MCF 10A (cell line): Measurements from ENCODE around the gene RHCE. TPM values are rescaled to one million over a fixed set of nuclear protein-coding genes. Genes with fewer than 3 reads are reported as not detected.
A peak's percentile ranks its signal among the peaks of the same experiment; 100 is the strongest.

Source experiments
- BruUV-seq: library from RNA; stranded (reverse); fragments of 400-500 nt; replicated peaks from 2 replicates; lab custom pipeline; 2021; lab: Mats Ljungman, UMichigan
- CTCF ChIA-PET: fragments of 300-600 bp; sonication (Branson Sonifier 250); formaldehyde crosslinking; extraction: SDS; loops from one replicate; lab custom pipeline; 2021; ENCODE audit warnings: antibody characterized with exemption, inconsistent platforms; lab: Yijun Ruan, JAX
- POLR2A ChIA-PET: fragments of 300-600, 350-650 bp; sonication (Branson Sonifier 250); formaldehyde crosslinking; extraction: SDS; loops from one replicate; lab custom pipeline; 2020; ENCODE audit warnings: antibody characterized with exemption, inconsistent platforms; lab: Yijun Ruan, JAX
- DNase-seq: peaks from one replicate; pipeline ENCODE4 v3.0.0-alpha.2; 2018; ENCODE audit not compliant: unreplicated experiment
- H3K27ac Mint-ChIP-seq: one replicate; pipeline ENCODE4 v1.8.0; 2022; ENCODE audit warnings: mild to moderate bottlenecking, low read depth, mixed read lengths; ENCODE audit not compliant: unreplicated experiment
- H3K27me3 Mint-ChIP-seq: one replicate; pipeline ENCODE4 v1.8.0; 2022; ENCODE audit warnings: mixed read lengths; ENCODE audit not compliant: insufficient read depth, unreplicated experiment
- H3K36me3 Mint-ChIP-seq: one replicate; pipeline ENCODE4 v1.8.0; 2022; ENCODE audit warnings: mild to moderate bottlenecking, moderate library complexity, mixed read lengths; ENCODE audit not compliant: insufficient read depth, unreplicated experiment
- H3K4me1 Mint-ChIP-seq: one replicate; pipeline ENCODE4 v1.8.0; 2022; ENCODE audit warnings: mixed read lengths; ENCODE audit not compliant: insufficient read depth, unreplicated experiment
- H3K4me3 Mint-ChIP-seq: one replicate; pipeline ENCODE4 v1.8.0; 2022; ENCODE audit warnings: mild to moderate bottlenecking, moderate library complexity, mixed read lengths; ENCODE audit not compliant: unreplicated experiment
- H3K9me3 Mint-ChIP-seq: one replicate; pipeline ENCODE4 v1.8.0; 2022; ENCODE audit warnings: mixed read lengths; ENCODE audit not compliant: unreplicated experiment
- intact Hi-C: fragments of 100-400 bp; cut with micrococcal nuclease; formaldehyde crosslinking; loops from 2 replicates; pipeline ENCODE4 v1.14.1; 2022
- total RNA-seq: library from RNA; stranded (reverse); gene quantifications from 2 replicates; pipeline ENCODE4 v1.2.3, GENCODE V29; 2022
- TF ChIP-seq, protein P1 (sequence below): fragments of 200-600 bp; IDR thresholded peaks from one replicate; pipeline ENCODE4 v1.8.0; 2022; ENCODE audit warnings: antibody characterized with exemption, mild to moderate bottlenecking; ENCODE audit not compliant: unreplicated experiment

The RHCE gene
- total RNA-seq, 1 experiment from 2014 or later, result 0.61 TPM

DNA sequence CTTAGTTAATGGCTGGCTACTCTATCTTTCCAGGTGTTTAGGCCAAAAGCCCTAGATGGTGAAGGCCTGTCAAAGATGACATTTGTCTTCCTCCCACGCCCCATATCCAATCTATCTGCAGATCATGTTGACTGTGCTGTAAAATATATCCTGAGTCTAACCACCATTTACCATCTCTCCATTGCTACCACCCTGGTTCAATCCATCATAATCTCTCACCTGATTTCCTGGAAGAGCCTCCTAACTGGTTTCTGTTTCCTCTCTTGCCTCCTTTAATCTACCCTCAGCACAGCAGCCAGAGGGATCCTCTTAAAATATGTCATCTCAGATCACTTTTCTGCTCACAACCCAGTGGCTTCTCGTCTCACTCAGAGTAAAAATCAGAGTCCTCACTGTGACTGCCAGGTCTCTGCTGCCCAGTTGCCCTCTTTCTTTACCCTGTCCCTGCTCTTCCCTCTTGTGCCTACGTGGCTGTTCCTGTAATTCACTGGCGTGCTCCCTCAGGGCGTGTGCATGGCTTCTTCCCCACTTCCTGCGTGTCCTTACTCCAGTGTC lies 64.7 kb downstream of the RHCE start:
- Mint-ChIP-seq H3K27me3 (no peaks in the 10 kb centered on the region), H3K9me3 (no peaks in the 10 kb centered on the region), H3K4me3 (no peak overlapping the region), H3K4me1 (peaks cover 18% of the 10 kb centered on the region), H3K27ac (peak overlapping the region; percentile 52), H3K36me3 (peaks cover 78% of the 10 kb centered on the region)
- ChIA-PET POLR2A (interaction anchor here (0.5 to 1.1 kb wide), 4 partner anchors 116 to 1372 kb away, joined by 3 to 5 read pairs (median 4); no protein-coding TSS in a partner anchor), CTCF (no interaction called here)
- no peak for DNase-seq
- TF ChIP-seq, protein P1, sequence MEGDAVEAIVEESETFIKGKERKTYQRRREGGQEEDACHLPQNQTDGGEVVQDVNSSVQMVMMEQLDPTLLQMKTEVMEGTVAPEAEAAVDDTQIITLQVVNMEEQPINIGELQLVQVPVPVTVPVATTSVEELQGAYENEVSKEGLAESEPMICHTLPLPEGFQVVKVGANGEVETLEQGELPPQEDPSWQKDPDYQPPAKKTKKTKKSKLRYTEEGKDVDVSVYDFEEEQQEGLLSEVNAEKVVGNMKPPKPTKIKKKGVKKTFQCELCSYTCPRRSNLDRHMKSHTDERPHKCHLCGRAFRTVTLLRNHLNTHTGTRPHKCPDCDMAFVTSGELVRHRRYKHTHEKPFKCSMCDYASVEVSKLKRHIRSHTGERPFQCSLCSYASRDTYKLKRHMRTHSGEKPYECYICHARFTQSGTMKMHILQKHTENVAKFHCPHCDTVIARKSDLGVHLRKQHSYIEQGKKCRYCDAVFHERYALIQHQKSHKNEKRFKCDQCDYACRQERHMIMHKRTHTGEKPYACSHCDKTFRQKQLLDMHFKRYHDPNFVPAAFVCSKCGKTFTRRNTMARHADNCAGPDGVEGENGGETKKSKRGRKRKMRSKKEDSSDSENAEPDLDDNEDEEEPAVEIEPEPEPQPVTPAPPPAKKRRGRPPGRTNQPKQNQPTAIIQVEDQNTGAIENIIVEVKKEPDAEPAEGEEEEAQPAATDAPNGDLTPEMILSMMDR, result no peak
- intact Hi-C loops, result no loop called here
- BruUV-seq, result no TSS peak

DNA sequence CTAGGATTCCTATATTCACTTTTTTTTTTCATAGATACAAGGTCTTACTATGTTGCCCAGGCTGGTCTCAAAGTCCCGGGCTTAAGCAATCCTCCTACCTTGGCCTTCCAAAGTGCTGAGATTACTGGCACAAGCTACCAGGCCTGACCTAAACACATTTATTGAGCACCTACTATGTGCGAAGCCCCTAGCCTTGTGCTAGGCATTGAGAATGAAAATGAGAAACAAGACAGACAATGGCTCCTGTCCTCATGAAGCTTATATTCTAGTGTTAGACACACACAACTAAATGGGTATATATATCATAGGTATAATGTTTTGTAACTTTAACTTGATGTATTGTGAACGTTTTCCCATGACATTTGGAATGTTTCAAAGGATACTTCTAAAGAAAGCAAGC lies 71.0 kb downstream of the RHCE start:
- CTCF ChIA-PET, result no interaction called here
- Mint-ChIP-seq H3K27me3 (no peaks in the 10 kb centered on the region), H3K27ac (no peak overlapping the region), H3K4me1 (peaks cover 13% of the 10 kb centered on the region), H3K36me3 (peaks cover 57% of the 10 kb centered on the region), H3K9me3 (no peaks in the 10 kb centered on the region), H3K4me3 (no peak overlapping the region)
- POLR2A ChIA-PET, result interaction anchor here (0.7 to 1.1 kb wide), 3 partner anchors 10 to 1714 kb away, joined by 3 to 5 read pairs (median 3); no protein-coding TSS in a partner anchor
- no peak for DNase-seq
- BruUV-seq, result no TSS peak
- intact Hi-C loops, result no loop called here
- TF ChIP-seq, protein P1, result no peak

DNA sequence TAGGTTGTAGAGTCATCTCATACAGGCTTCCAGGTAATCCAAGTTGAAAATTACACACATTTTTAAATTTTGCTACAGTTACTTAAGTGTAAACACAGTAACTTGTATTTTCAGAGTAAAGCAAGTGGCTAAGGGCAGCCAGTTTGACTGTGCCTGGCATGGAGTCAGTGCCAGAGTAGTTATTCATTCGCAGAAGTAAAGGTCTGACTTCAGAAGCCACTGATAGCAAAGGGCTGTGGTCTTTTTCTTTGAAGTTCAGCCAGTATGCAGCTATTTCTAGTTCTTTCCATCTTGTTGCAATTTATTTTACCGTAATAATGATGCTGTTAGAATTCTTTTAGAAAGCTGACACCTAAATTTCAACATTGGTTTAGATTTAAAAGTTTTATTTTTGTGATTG lies 73.1 kb downstream of the RHCE start:
- BruUV-seq, result no TSS peak
- intact Hi-C loops, result no loop called here
- no peaks in the 10 kb centered on the region for H3K9me3 Mint-ChIP-seq
- DNase-seq, result no peak
- H3K36me3 Mint-ChIP-seq, result peaks cover 56% of the 10 kb centered on the region
- H3K27ac Mint-ChIP-seq, result no peak overlapping the region
- peaks cover 23% of the 10 kb centered on the region for H3K4me1 Mint-ChIP-seq
- TF ChIP-seq, protein P1, result no peak
- ChIA-PET POLR2A (interaction anchor here (0.6 to 1.0 kb wide), 3 partner anchors 8 to 133 kb away, joined by 3 to 4 read pairs (median 4); no protein-coding TSS in a partner anchor), CTCF (no interaction called here)
- H3K4me3 Mint-ChIP-seq, result no peak overlapping the region
- no peaks in the 10 kb centered on the region for H3K27me3 Mint-ChIP-seq

DNA sequence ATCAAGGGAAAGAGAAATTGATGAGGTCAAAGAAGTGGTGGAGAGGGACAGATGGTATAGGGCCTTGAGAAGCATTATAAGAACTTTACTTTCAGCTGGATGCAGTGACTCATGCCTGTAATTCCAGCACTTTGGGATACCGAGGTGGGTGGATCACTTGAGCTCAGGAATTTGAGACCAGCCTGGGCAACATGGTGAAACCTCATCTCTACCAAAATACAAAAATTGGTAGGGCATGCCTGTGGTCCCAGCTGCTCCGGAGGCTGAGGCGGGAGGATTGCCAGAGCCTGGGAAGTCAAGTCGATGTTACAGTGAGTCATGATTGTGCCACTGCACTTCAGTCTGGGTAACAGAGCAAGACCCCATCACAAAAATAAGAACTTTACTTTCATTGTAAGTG lies 76.8 kb downstream of the RHCE start:
- intact Hi-C loops, result no loop called here
- no peaks in the 10 kb centered on the region for H3K27me3 Mint-ChIP-seq
- peak; percentile 77 for DNase-seq
- BruUV-seq, result no TSS peak
- H3K9me3 Mint-ChIP-seq, result no peaks in the 10 kb centered on the region
- ChIA-PET CTCF (no interaction called here), POLR2A (interaction anchor here (2.5 to 3.8 kb wide), 2 partner anchors 104 to 112 kb away, joined by 11 to 23 read pairs; partner anchors contain the start of gene SYF2)
- peak overlapping the region; percentile 10 for H3K27ac Mint-ChIP-seq
- TF ChIP-seq, protein P1, result no peak
- H3K4me1 Mint-ChIP-seq, result peaks cover 17% of the 10 kb centered on the region
- H3K36me3 Mint-ChIP-seq, result peaks cover 53% of the 10 kb centered on the region
- H3K4me3 Mint-ChIP-seq, result no peak overlapping the region
